GM21737 (cell line): ENCODE data around the gene ANTKMT.

Experiments
- ATAC-seq: cut with Tn5 transposase; IDR thresholded peaks from one replicate; pipeline ENCODE4 v1.9.1; 2021; ENCODE audit warnings: mild to moderate bottlenecking, moderate library complexity; ENCODE audit not compliant: unreplicated experiment

Gene ANTKMT

DNA sequence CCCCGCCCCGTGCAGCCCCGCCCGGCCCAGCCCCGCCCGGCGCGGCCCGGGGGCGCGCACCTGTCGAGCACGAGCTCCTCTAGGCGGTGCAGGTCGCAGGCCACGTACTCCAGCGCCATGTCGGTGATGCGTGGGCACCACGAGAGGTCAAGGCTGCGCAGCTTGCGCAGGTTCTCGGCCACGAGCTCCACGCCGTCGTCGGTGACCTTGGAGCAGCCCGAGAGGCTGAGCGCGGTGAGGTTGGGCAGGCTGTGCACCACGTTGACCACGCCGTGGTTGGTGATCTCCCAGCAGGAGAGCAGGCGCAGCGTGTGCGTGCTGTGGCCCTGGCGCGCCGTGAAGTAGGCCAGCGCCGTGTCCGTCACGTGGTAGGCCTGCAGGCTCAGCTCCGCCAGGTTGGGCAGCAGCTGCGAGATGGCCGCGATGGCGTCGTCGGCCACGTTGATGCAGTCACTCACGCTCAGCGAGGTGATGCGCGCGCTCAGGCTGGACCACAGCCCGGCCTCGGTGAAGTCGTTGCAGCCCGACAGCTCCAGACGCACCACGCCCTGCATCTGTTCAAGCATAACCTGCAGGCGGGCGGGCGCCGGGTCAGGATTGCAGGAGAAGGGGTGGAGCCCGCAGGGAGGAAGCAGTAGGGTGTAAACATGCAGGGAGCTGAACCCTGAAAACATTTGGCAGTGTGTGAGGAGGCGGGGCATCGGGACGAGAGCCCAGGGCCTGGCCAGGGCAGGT is 25.4 kb upstream of the ANTKMT start:
- ATAC-seq: no peak

- ATAC-seq: no peak
Observed at GRCh38 chr16:698911-699671, 21.9 kb upstream of the ANTKMT start.

- ATAC-seq: no peak
Observed at GRCh38 chr16:700684-701584, 20.0 kb upstream of the ANTKMT start.

- ATAC-seq: no peak
Observed at GRCh38 chr16:702341-702740, 18.6 kb upstream of the ANTKMT start.

GRCh38 chr16:703406-703805 is 17.5 kb upstream of the ANTKMT start:
- no peak for ATAC-seq

DNA sequence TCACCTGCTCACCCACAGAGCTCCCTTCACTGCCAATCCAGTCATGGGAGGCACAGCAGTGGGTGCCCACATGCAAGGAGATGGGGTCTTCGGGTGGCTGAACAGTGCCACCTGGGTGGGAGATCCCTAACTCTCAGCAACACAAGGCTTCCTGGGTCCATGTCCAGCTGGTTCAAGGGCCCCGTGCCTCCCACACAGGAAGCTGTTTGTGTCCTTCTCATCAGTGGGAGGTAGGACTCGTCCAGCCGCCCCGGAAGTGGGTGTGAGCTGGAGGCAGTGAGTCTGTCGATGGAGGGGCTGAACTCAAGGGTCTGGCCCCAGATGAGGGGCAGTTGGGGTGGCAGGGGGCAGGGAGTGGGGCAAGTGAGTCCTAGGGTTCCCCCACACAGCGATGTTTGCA is 16.9 kb upstream of the ANTKMT start:
- no peak for ATAC-seq

- no peak for ATAC-seq
Observed at GRCh38 chr16:704552-705380, 16.2 kb upstream of the ANTKMT start.

GRCh38 chr16:705431-706188 is 15.3 kb upstream of the ANTKMT start, which contains the start of gene FBXL16:
FBXL16 (minus strand) TSS chr16:705801; CDS start chr16:697405, 8,396 bp downstream.
- no peak for ATAC-seq

DNA sequence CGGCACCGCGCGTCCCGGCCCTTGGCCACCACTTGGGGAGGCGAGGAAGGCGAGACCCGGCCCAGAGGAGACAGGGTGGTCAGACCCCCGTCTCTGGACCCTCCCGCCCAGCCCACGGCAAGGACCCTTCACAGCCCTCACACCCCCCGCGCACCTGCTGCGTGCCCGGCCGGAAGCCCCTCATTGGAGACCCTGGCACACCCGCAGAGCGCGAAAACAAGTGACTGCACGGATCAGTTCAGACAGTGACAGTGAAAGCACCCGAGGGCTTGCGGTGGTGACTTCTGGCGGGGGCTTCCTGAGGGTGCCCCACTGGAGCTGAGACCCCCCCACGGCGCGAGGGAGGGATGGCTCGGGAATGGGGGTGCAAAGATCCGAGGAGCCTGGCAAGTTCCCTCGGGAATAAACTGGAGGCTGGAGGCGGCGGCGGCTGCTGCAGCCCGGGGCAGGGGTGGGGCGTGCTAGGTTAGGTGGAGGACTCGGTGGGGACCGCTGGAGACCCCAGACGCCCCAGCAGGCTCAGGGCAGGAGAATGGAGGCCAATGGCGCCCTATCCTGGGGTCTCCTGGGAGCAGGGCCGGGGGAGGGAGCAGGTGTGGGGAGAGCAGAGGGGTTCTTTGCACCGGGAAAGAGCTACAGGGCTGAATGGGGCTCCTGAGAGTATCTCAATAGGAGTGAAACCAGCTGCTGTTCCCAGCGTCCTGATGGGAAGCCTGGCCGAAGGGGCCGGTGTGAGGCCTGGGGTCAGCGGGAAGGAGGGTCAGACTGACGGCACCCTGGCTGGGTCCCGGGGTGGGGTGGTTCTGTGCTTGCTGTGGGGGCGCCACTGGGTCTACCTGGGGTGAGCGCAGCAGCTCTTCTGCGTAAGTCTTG is 14.5 kb upstream of the ANTKMT start:
- ATAC-seq: no peak

- no peak for ATAC-seq
Observed at GRCh38 chr16:707062-707538, 13.8 kb upstream of the ANTKMT start.

- no peak for ATAC-seq
Observed at GRCh38 chr16:708019-708418, 12.9 kb upstream of the ANTKMT start.

DNA sequence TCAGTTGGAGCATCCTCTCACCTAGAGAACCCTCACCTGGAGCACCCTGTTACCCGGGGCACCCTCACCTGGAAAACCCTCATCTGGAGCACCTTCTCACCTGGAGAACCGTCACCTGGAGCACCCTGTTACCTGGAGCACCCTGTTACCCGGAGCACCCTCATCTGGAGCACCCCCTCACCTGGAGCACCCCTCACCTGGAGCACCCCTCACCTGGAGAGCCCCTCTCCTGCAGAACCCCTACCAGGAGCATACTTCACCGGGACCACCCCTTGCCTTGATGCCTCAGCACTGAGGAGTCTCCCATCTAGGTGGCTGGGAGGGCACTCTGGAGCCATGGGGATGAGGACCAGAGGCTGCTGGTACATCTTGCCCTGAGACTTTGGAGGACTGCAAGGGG is 12.0 kb upstream of the ANTKMT start:
- ATAC-seq: no peak

- no peak for ATAC-seq
Observed at GRCh38 chr16:709566-710499, 11.1 kb upstream of the ANTKMT start.

- ATAC-seq: no peak
Observed at GRCh38 chr16:710500-711075, 10.4 kb upstream of the ANTKMT start.

DNA sequence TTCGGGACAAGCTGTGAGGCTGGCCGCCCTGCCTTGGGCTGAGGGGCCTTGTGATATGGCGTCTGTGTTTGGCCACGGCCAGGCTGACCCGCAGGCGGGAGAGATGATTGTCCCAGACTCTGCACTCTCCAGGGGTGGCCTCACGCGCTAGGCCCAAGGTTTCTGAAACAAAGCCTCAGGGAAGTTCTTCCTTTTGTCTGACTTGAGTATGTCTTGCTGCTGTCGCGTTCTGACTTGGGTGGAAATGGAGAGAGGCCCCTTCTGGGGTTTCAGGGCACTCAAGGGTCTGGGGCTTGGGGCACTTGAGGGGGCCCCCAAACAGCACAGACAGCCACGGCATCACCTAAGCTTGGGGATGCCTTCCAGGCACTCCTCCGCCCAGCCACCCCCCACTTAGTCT is 9.9 kb upstream of the ANTKMT start:
- no peak for ATAC-seq

DNA sequence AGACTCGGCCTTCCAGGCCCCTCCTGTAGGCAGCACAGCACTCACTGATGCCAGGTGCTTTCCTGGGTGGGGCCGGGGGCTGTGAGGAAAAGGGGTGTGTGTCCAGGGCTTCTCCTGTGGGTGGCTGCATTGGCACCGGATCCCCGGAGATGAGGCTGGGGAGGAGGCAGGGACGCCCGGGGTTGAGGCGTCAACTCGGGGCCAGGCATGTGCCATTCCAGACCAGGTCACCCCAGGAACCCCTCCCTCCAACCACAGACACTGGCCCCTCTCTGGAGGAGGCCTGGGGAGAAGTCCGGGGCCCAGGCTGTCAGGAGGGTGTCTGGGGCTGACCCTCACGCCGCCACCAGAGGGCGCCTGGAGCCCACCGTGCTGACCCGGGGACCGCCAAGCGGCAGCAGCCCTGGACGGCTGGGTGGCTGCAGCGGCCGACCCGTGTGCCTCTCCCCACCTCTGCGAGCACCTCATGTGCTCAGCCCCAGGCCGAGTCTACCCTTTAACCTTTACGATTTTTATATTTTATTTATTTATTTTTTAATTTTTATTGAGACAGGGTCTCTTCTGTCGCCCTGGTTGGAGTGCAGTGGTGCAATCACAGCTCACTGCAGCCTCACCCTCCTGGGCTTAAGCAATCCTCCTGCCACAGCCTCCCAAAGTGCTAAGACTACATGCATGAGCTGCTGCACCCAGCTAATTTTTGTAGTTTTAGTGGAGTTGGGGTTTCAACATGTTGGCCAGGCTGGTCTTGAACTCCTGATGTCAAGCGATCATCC is 9.2 kb upstream of the ANTKMT start:
- ATAC-seq: no peak
